CD4-positive, CD25-positive, alpha-beta regulatory T cell (primary cell): ENCODE results near the gene CD8B. TPM values are rescaled to one million over a fixed set of nuclear protein-coding genes. Genes with fewer than 3 reads are reported as not detected.
"Not testable (repeated sequence)": the region's sequence is repeated elsewhere in the genome, so short reads cannot be mapped to it uniquely, and the experiment has no call there.

Experiments
- ATAC-seq, 2 donors: fragments of 150-1000 bp; cut with Tn5 transposase; one replicate each; pipeline ENCODE4 v1.10.0; 2021; ENCODE audit warnings: low read depth in 2 of 2, moderate number of reproducible peaks in 2 of 2, moderate library complexity in 1 of 2
- DNase-seq, 3 donors: peaks; one replicate each; pipeline versions ENCODE4 v3.0.0 to v3.0.0-alpha.2; 2012 to 2022; ENCODE audit warnings: mixed read lengths in 1 of 3
- H3K27ac ChIP-seq: one replicate; pipeline ENCODE4 v1.7.0; 2013; ENCODE audit warnings: mild to moderate bottlenecking, low read length; ENCODE audit not compliant: insufficient read depth, poor library complexity, severe bottlenecking
- H3K27me3 ChIP-seq: one replicate; pipeline ENCODE4 v1.7.0; 2013; ENCODE audit warnings: low read length; ENCODE audit not compliant: control insufficient read depth, insufficient read depth
- H3K36me3 ChIP-seq: one replicate; pipeline ENCODE4 v1.7.0; 2013; ENCODE audit warnings: mild to moderate bottlenecking, low read length, moderate library complexity; ENCODE audit not compliant: control insufficient read depth, insufficient read depth
- H3K4me1 ChIP-seq: 2 replicates; pipeline ENCODE4 v1.7.0; 2013; ENCODE audit warnings: mild to moderate bottlenecking, low read length; ENCODE audit not compliant: insufficient read depth, control insufficient read depth, poor library complexity, severe bottlenecking
- H3K4me3 ChIP-seq: one replicate; pipeline ENCODE4 v1.7.0; 2013; ENCODE audit warnings: low read depth, mild to moderate bottlenecking, low read length, moderate library complexity
- H3K9me3 ChIP-seq, 2 experiments: 1 replicate in 1 of 2; 2 replicates in 1 of 2; pipeline ENCODE4 v1.7.0; 2013; ENCODE audit warnings: low read length in 2 of 2, mild to moderate bottlenecking in 1 of 2, moderate library complexity in 1 of 2; ENCODE audit not compliant: control insufficient read depth in 2 of 2
- H3K27ac Mint-ChIP-seq, 3 donors: one replicate each; pipeline ENCODE4 v1.8.0; 2020 to 2022; ENCODE audit warnings: mild to moderate bottlenecking in 3 of 3, mixed read lengths in 3 of 3, moderate library complexity in 2 of 3
- H3K27me3 Mint-ChIP-seq: one replicate; pipeline ENCODE4 v1.8.0; 2022; ENCODE audit warnings: mild to moderate bottlenecking, mixed read lengths
- H3K36me3 Mint-ChIP-seq: one replicate; pipeline ENCODE4 v1.8.0; 2020; ENCODE audit warnings: mixed read lengths
- H3K4me1 Mint-ChIP-seq, 4 donors: one replicate each; pipeline ENCODE4 v1.8.0; 2020 to 2022; ENCODE audit warnings: mixed read lengths in 4 of 4, mild to moderate bottlenecking in 1 of 4
- H3K4me3 Mint-ChIP-seq, 4 donors: one replicate each; pipeline ENCODE4 v1.8.0; 2020 to 2022; ENCODE audit warnings: mild to moderate bottlenecking in 4 of 4, mixed read lengths in 4 of 4, moderate library complexity in 3 of 4
- H3K9me3 Mint-ChIP-seq, 7 donors: one replicate each; pipeline ENCODE4 v1.8.0; 2020 to 2022; ENCODE audit warnings: mixed read lengths in 7 of 7, mild to moderate bottlenecking in 3 of 7, moderate library complexity in 2 of 7
- polyA plus RNA-seq, 4 donors: library from polyadenylated mRNA; unstranded; fragments of 300-500 nt; fragmentation: Illumina TruSeq; gene quantifications; one replicate each; pipeline ENCODE4 v1.2.3, GENCODE V29; 2021
- total RNA-seq: library from RNA; stranded (reverse); gene quantifications from one replicate; pipeline ENCODE4 v1.2.3, GENCODE V29; 2022

The CD8B gene
- total and polyA plus RNA-seq, 5 donors from 2014 or later = 0.62 to 4.9 (median 2.9) TPM

DNA sequence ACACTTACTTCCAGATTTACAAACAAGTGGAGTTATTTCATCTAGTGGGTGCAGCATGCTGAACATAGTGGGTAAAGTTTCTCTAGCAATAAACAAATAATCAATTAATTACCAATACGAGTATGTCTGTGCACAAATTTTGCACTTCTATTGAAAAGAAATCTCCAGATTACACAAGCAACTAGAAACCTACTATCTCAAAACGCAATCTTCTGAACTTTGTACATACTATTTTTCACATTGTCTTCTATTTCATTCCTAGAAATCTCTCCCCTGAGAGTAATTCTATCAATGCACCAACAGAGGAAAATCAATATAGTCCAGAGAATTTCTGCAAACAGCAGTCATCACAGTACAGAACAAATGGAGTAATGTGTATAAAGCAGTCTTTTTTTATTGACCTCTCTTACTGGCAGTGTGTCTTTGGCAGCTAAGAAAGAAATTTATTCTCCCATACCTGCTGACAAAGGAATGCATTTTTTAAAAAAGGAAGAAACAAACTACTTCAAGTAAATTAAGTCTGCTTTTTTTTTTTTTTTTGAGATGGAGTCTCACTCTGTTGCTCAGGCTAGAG, 7.3 kb upstream of the CD8B start:
- H3K4me3 ChIP-seq, ATAC-seq, H3K27me3 ChIP-seq, H3K27ac ChIP-seq, H3K27ac Mint-ChIP-seq, DNase-seq, H3K4me1 Mint-ChIP-seq, H3K36me3 Mint-ChIP-seq, H3K4me3 Mint-ChIP-seq, H3K4me1 ChIP-seq, H3K9me3 Mint-ChIP-seq, H3K36me3 ChIP-seq, H3K9me3 ChIP-seq: not testable (repeated sequence)
- peaks cover 16% of the 10 kb centered on the region for H3K27me3 Mint-ChIP-seq

DNA sequence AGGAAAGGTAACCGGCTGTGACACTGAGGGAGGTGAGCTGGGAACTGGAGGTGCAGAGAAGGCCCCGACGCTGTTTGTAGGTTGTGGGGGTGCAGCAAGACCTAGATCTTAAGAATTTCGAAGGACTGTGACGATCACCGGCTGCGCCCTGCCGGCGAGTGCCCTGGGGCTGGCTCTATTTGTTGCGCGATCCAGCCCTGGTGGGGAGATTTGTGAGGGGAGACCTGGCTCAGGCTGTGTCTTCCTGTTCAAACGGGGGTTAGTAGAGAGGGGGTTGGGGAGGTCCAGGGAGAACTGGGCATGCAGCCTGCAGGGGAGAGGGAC, 656 bp upstream of the CD8B start:
- H3K36me3 Mint-ChIP-seq, H3K27me3 ChIP-seq, H3K36me3 ChIP-seq, H3K27ac ChIP-seq, DNase-seq, H3K9me3 Mint-ChIP-seq, H3K4me1 ChIP-seq, H3K4me1 Mint-ChIP-seq, H3K9me3 ChIP-seq, H3K27ac Mint-ChIP-seq, ATAC-seq, H3K4me3 ChIP-seq: not testable (repeated sequence)
- Mint-ChIP-seq H3K4me3 (peak overlapping the region in 1 of 4 donors; percentile 9), H3K27me3 (peaks cover 14% of the 10 kb centered on the region)

DNA sequence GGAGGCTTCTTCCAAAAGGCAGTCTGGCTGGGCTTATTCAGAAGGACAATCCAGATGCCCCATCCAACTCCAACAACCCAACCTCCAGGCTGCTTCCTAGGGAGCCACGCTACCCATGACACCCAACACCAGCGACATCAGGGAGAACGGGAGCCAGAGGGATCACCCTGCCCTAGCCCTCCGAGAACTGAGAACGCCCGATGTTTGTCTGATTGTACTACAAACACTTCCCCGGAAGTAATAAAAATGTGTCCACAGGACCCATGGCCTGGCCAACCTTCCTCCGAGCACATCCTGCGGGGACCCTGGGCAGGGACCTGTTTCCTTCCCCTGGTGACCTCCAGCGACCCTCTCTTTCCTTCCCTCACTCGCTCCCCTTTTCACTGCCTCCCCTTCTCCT, 511 bp downstream of the CD8B start:
- H3K4me1 ChIP-seq, H3K36me3 ChIP-seq, H3K27me3 ChIP-seq, H3K27ac ChIP-seq, H3K9me3 Mint-ChIP-seq, H3K4me1 Mint-ChIP-seq, DNase-seq, H3K36me3 Mint-ChIP-seq, H3K4me3 ChIP-seq, H3K4me3 Mint-ChIP-seq, ATAC-seq, H3K9me3 ChIP-seq: not testable (repeated sequence)
- peak overlapping the region in 1 of 3 donors; percentile 48 for H3K27ac Mint-ChIP-seq
- H3K27me3 Mint-ChIP-seq = peaks cover 14% of the 10 kb centered on the region

DNA sequence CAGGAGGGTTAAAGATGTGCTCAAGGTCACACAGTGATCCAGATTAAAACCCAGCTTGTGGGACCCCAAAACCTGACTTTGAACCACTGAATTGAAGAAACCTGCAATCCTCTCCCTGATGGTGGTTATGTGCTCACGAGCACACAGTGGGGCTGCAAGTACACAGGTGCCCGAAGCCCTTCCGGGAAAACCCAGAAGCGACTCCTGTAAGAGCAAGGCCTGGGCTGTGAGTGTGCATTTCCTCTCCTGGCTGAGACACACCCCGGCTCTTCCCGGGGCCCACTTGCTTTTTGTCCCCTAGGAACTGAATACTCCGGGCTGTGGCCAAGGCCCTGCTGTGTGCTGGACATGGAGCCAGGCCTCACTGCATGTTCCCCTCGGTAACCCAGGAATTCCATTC, 1.1 kb downstream of the CD8B start:
- not testable (repeated sequence) for H3K4me3 Mint-ChIP-seq, H3K27ac Mint-ChIP-seq

DNA sequence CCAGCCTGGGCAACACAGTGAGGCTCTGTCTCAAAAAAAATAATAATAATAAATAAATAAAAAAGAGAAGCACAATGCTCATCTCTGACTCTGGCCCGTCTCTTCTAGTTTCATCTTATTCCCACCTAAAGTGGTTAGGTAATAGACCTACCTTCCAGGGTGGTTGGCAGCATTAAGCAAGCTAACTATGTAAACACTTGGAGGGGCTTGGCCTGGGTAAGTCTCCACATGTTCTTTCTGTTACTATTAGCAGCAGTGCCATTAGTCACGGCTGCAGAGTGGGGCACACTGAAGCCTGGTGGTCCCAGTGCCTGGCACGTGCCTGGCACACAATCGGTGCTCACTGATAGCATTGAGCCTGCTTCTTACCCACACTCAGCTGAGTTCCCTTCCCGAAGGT, 4.0 kb downstream of the CD8B start:
- DNase-seq, H3K4me3 Mint-ChIP-seq, H3K36me3 Mint-ChIP-seq, H3K27me3 ChIP-seq, H3K4me3 ChIP-seq, H3K27me3 Mint-ChIP-seq, H3K27ac ChIP-seq, ATAC-seq, H3K36me3 ChIP-seq, H3K4me1 ChIP-seq, H3K27ac Mint-ChIP-seq, H3K9me3 Mint-ChIP-seq, H3K9me3 ChIP-seq, H3K4me1 Mint-ChIP-seq: not testable (repeated sequence)

More for the DNA sequence above, 1.1 kb downstream of the CD8B start:
- not testable (repeated sequence) for H3K36me3 Mint-ChIP-seq, H3K9me3 Mint-ChIP-seq, H3K9me3 ChIP-seq, H3K27me3 ChIP-seq, H3K4me1 Mint-ChIP-seq, DNase-seq, H3K27ac ChIP-seq, H3K4me1 ChIP-seq, H3K36me3 ChIP-seq, H3K4me3 ChIP-seq, ATAC-seq
- H3K27me3 Mint-ChIP-seq = peaks cover 14% of the 10 kb centered on the region

DNA sequence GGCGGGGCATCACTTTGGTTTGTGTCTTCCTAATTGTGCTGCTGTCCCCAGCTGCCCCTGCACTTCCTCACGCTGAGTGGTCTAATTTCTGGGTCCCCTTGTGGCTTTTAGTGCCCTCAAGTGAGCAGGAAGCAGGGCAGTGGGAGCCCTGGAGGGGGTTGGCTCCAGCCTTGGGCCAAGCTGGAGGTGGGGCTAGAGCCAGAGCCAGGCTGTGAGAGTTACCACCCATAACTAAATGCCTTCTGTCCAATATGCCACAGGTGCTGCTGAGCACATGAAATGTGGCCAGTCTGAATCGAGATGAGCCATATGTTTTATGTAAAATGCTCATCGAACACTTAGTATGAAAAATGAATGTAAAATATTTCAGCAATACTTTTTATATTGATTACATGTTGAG, 5.2 kb downstream of the CD8B start:
- not testable (repeated sequence) for H3K9me3 ChIP-seq, H3K27me3 Mint-ChIP-seq, H3K4me3 ChIP-seq, H3K27me3 ChIP-seq, ATAC-seq, H3K36me3 Mint-ChIP-seq, H3K4me1 ChIP-seq, H3K27ac Mint-ChIP-seq, H3K27ac ChIP-seq, H3K4me1 Mint-ChIP-seq, DNase-seq, H3K4me3 Mint-ChIP-seq, H3K9me3 Mint-ChIP-seq, H3K36me3 ChIP-seq

DNA sequence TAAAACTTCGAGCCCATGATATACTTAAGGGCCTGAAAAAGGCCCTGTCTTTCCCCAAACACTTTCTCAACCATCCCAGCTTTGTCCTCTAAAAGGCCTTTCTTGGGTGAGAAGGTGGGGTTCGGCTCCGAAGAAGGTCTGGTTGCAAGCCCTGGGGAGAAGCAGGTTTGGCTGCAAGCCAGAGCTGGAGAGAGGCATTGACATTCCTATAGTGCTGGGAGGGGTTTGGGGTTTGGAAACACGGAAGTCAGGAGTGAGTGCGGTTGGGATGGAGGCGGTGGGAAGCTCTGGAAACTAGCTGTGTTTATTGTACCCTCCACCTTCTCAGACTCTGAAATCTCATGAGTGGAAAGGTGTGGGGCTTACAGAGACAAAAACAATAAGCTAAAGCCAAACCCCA, 5.7 kb downstream of the CD8B start:
- not testable (repeated sequence) for H3K36me3 ChIP-seq, ATAC-seq, H3K4me3 Mint-ChIP-seq, H3K9me3 ChIP-seq, H3K27me3 ChIP-seq, H3K36me3 Mint-ChIP-seq, H3K27me3 Mint-ChIP-seq, H3K4me1 ChIP-seq, H3K27ac Mint-ChIP-seq, H3K27ac ChIP-seq, DNase-seq, H3K9me3 Mint-ChIP-seq, H3K4me1 Mint-ChIP-seq, H3K4me3 ChIP-seq

DNA sequence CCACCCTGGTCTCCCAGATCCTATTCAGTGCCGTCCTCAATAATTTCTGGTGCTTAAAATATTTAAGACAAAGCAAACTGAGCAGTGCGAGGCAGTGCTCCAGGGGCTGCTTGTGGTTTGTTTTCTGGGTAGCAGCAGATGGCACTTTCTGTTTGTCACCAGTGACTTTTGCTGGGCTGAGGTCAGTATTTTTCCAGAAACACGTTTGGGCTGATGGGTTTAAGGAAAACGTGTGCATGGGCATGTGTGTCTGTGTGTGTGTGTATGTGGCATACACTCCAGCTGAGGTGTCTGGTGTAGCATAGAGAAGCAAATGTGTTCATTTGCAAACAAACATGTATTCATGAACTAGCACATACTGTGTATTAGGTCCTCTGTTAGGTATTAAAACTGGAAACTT, 10.1 kb downstream of the CD8B start:
- not testable (repeated sequence) for H3K9me3 Mint-ChIP-seq, H3K4me1 ChIP-seq, H3K27ac Mint-ChIP-seq, DNase-seq, H3K4me1 Mint-ChIP-seq, H3K27me3 ChIP-seq, H3K36me3 Mint-ChIP-seq, H3K4me3 Mint-ChIP-seq, H3K36me3 ChIP-seq, ATAC-seq, H3K9me3 ChIP-seq, H3K27ac ChIP-seq, H3K4me3 ChIP-seq, H3K27me3 Mint-ChIP-seq
